Caco-2 (cell line): ENCODE data around the gene LRIT3. TPM values are rescaled to one million over a fixed set of nuclear protein-coding genes. Genes with fewer than 3 reads are reported as not detected.

Source experiments
- Bru-seq: library from RNA; stranded (reverse); fragments of 400-500 nt; gene quantifications from one replicate; lab custom pipeline; 2021; lab: Mats Ljungman, UMichigan
- BruChase-seq, 2 experiments: library from RNA; stranded (reverse); fragments of 400-500 nt; gene quantifications; one replicate each; lab custom pipeline; 2021; lab: Mats Ljungman, UMichigan
- BruUV-seq: library from RNA; stranded (reverse); fragments of 400-500 nt; replicated peaks from 2 replicates; lab custom pipeline; 2021; lab: Mats Ljungman, UMichigan
- CTCF ChIA-PET: fragments of 300-600 bp; sonication (Branson Sonifier 250); formaldehyde crosslinking; loops from one replicate; lab custom pipeline; 2022; ENCODE audit warnings: antibody characterized with exemption; lab: Charles Lee
- POLR2A ChIA-PET: fragments of 300-600 bp; sonication (Branson Sonifier 250); formaldehyde crosslinking; loops from one replicate; lab custom pipeline; 2022; ENCODE audit warnings: antibody characterized with exemption; lab: Charles Lee
- DNase-seq, 2 experiments: peaks; one replicate each; pipeline versions ENCODE4 v3.0.0 to v3.0.0-alpha.2; 2020 to 2022
- H3K27me3 ChIP-seq: replicated peaks from 2 replicates; pipeline ENCODE4 v1.6.0; 2011; ENCODE audit warnings: low read length; ENCODE audit not compliant: control insufficient read depth, insufficient read depth
- H3K36me3 ChIP-seq: 2 replicates; pipeline ENCODE4 v1.5.1; 2011; ENCODE audit warnings: low read length; ENCODE audit not compliant: control insufficient read depth, insufficient read depth
- H3K4me1 ChIP-seq: fragments of 250-450 bp; sonication (Bioruptor Pico); 2 replicates; pipeline ENCODE4 v1.5.1; 2020; ENCODE audit warnings: mild to moderate bottlenecking
- H3K4me3 ChIP-seq: 2 replicates; pipeline ENCODE4 v1.5.1; 2011; ENCODE audit warnings: low read depth, mild to moderate bottlenecking, control low read depth, low read length
- H3K9me3 ChIP-seq: fragments of 250-450 bp; sonication (Bioruptor Pico); 2 replicates; pipeline ENCODE4 v1.5.1; 2020; ENCODE audit warnings: mild to moderate bottlenecking, moderate library complexity
- H3K27ac Mint-ChIP-seq: one replicate; pipeline ENCODE4 v1.8.0; 2022; ENCODE audit warnings: mixed read lengths; ENCODE audit not compliant: unreplicated experiment
- H3K27me3 Mint-ChIP-seq: one replicate; pipeline ENCODE4 v1.8.0; 2022; ENCODE audit warnings: mixed read lengths; ENCODE audit not compliant: insufficient read depth, unreplicated experiment
- H3K36me3 Mint-ChIP-seq: one replicate; pipeline ENCODE4 v1.8.0; 2022; ENCODE audit warnings: mild to moderate bottlenecking, mixed read lengths; ENCODE audit not compliant: insufficient read depth, unreplicated experiment
- H3K4me1 Mint-ChIP-seq: one replicate; pipeline ENCODE4 v1.8.0; 2022; ENCODE audit warnings: low read depth, mixed read lengths; ENCODE audit not compliant: unreplicated experiment
- H3K4me3 Mint-ChIP-seq: one replicate; pipeline ENCODE4 v1.8.0; 2022; ENCODE audit warnings: mild to moderate bottlenecking, moderate library complexity, mixed read lengths; ENCODE audit not compliant: unreplicated experiment
- H3K9me3 Mint-ChIP-seq: one replicate; pipeline ENCODE4 v1.8.0; 2022; ENCODE audit warnings: mixed read lengths; ENCODE audit not compliant: unreplicated experiment
- CTCF ChIP-seq, 2 experiments: fragments of 200-600 bp in 1 of 2; IDR thresholded peaks; 1 replicate in 1 of 2; 2 replicates in 1 of 2; pipeline versions ENCODE4 v1.5.1 to v1.8.0; 2011 to 2022; ENCODE audit warnings: antibody characterized with exemption in 1 of 2, control low read depth in 1 of 2, inconsistent platforms in 1 of 2, low read depth in 1 of 2, low read length in 1 of 2, mild to moderate bottlenecking in 1 of 2, moderate library complexity in 1 of 2; ENCODE audit not compliant: insufficient read depth in 1 of 2, severe bottlenecking in 1 of 2, unreplicated experiment in 1 of 2
- intact Hi-C: fragments of 100-400 bp; cut with micrococcal nuclease; formaldehyde crosslinking; loops from one replicate; pipeline ENCODE4 v1.10.0; 2022; ENCODE audit not compliant: unreplicated experiment
- long read RNA-seq: library from polyadenylated mRNA; stranded (forward); transcript quantifications from one replicate; pipeline ENCODE4 v2.0.0, GENCODE V29; 2022
- total RNA-seq: library from RNA; stranded (reverse); gene quantifications from 2 replicates; pipeline ENCODE4 v1.2.3, GENCODE V29; 2022

The LRIT3 gene
- total RNA-seq, result 0.34 and 0.35 TPM in 2 replicates
- percentile 30 among the genes with signal in this experiment for Bru-seq, nascent RNA
- BruChase-seq, experiment 1, labeled RNA remaining after a 2-hour chase, result percentile 44 among the genes with signal in this experiment
- percentile 35 among the genes with signal in this experiment for BruChase-seq, experiment 2, labeled RNA remaining after a 6-hour chase
- long read RNA-seq, result 0 reads

GRCh38 chr4:109847896-109848442 lies at the start of gene LRIT3:
LRIT3 (plus strand) TSS chr4:109848107; CDS start chr4:109848202, 95 bp downstream.
- H3K36me3 ChIP-seq, result no peaks in the 10 kb centered on the region
- DNase-seq, result no peak
- intact Hi-C loops, result no loop called here
- no peak within 1 kb of the TSS for H3K27ac Mint-ChIP-seq
- H3K4me3 Mint-ChIP-seq, result peak within 1 kb of the TSS; percentile 33
- ChIA-PET POLR2A (no interaction called here), CTCF (no interaction called here)
- no peaks in the 10 kb centered on the region for H3K27me3 ChIP-seq
- H3K4me3 ChIP-seq, result no peak within 1 kb of the TSS
- no peaks in the 10 kb centered on the region for H3K9me3 ChIP-seq
- no peaks in the 10 kb centered on the region for H3K36me3 Mint-ChIP-seq
- no peaks in the 10 kb centered on the region for H3K27me3 Mint-ChIP-seq
- H3K9me3 Mint-ChIP-seq, result no peaks in the 10 kb centered on the region
- no peak for TF ChIP-seq CTCF (IDR thresholded peaks at IDR 0.05; ENCODE audit: insufficient read depth in 1 of 2, low read depth in 1 of 2, low read length in 1 of 2, severe bottlenecking in 1 of 2, unreplicated experiment in 1 of 2)
- 0 out of 2 replicates have a peak, but pooled peaks cover 7% of the 10 kb centered on the region for H3K4me1 ChIP-seq
- no TSS peak for BruUV-seq
- peaks cover 11% of the 10 kb centered on the region for H3K4me1 Mint-ChIP-seq

- no peak overlapping the region for H3K4me3 Mint-ChIP-seq
- BruUV-seq, result no TSS peak
- no peaks in the 10 kb centered on the region for H3K9me3 ChIP-seq
- peaks cover 10% of the 10 kb centered on the region for H3K27me3 Mint-ChIP-seq
- intact Hi-C loops, result no loop called here
- TF ChIP-seq CTCF (IDR thresholded peaks at IDR 0.05; ENCODE audit: insufficient read depth in 1 of 2, low read depth in 1 of 2, low read length in 1 of 2, severe bottlenecking in 1 of 2, unreplicated experiment in 1 of 2), result no peak
- no peak overlapping the region for H3K27ac Mint-ChIP-seq
- no peaks in the 10 kb centered on the region for H3K4me1 ChIP-seq
- no peaks in the 10 kb centered on the region for H3K9me3 Mint-ChIP-seq
- H3K36me3 Mint-ChIP-seq, result no peaks in the 10 kb centered on the region
- no peak overlapping the region for H3K4me3 ChIP-seq
- no peaks in the 10 kb centered on the region for H3K4me1 Mint-ChIP-seq
- DNase-seq, result no peak
- ChIA-PET POLR2A (no interaction called here), CTCF (no interaction called here)
- no peaks in the 10 kb centered on the region for H3K36me3 ChIP-seq
- no peaks in the 10 kb centered on the region for H3K27me3 ChIP-seq
Observed at GRCh38 chr4:109798866-109799265, 49.0 kb upstream of the LRIT3 start.

GRCh38 chr4:109801099-109801789 lies 46.7 kb upstream of the LRIT3 start:
- POLR2A ChIA-PET, result no interaction called here
- no peak overlapping the region for H3K4me3 Mint-ChIP-seq
- no peaks in the 10 kb centered on the region for H3K4me1 Mint-ChIP-seq
- CTCF ChIA-PET, result no interaction called here
- Histone ChIP-seq H3K9me3 (no peaks in the 10 kb centered on the region), H3K4me3 (no peak overlapping the region), H3K4me1 (no peaks in the 10 kb centered on the region), H3K36me3 (no peaks in the 10 kb centered on the region), H3K27me3 (no peaks in the 10 kb centered on the region)
- H3K9me3 Mint-ChIP-seq, result no peaks in the 10 kb centered on the region
- no peaks in the 10 kb centered on the region for H3K36me3 Mint-ChIP-seq
- H3K27me3 Mint-ChIP-seq, result peaks cover 10% of the 10 kb centered on the region
- H3K27ac Mint-ChIP-seq, result no peak overlapping the region
- no peak for TF ChIP-seq CTCF (IDR thresholded peaks at IDR 0.05; ENCODE audit: insufficient read depth in 1 of 2, low read depth in 1 of 2, low read length in 1 of 2, severe bottlenecking in 1 of 2, unreplicated experiment in 1 of 2)
- no TSS peak for BruUV-seq
- intact Hi-C loops, result loop anchor here (10.0 kb wide), 1 partner anchor 236 kb away; the partner anchor contains the start of gene MCUB
- no peak for DNase-seq
